Activated CD8-positive, alpha-beta T cell treated with anti-CD3 and anti-CD28 coated beads for 36 hours (primary cell): ENCODE results near the gene FANK1. TPM values are rescaled to one million over a fixed set of nuclear protein-coding genes. Genes with fewer than 3 reads are reported as not detected.
"Not testable (repeated sequence)": the region's sequence is repeated elsewhere in the genome, so short reads cannot be mapped to it uniquely, and the experiment has no call there.

Experiments
- ATAC-seq: fragments of 200-7000 bp; cut with Tn5 transposase; one replicate; pipeline ENCODE4 v1.10.0; 2021; ENCODE audit warnings: mild to moderate bottlenecking, moderate library complexity
- CTCF ChIA-PET: fragments of 350-600 bp; sonication (Branson Sonifier 250); formaldehyde crosslinking; loops from one replicate; lab custom pipeline; 2021; ENCODE audit warnings: antibody characterized with exemption; lab: Charles Lee
- POLR2A ChIA-PET: fragments of 350-600 bp; sonication (Branson Sonifier 250); formaldehyde crosslinking; loops from one replicate; lab custom pipeline; 2021; ENCODE audit warnings: antibody characterized with exemption; lab: Charles Lee
- DNase-seq: peaks from one replicate; pipeline ENCODE4 v3.0.0-alpha.2; 2020
- H3K27ac Mint-ChIP-seq: one replicate; pipeline ENCODE4 v1.8.0; 2021; ENCODE audit warnings: mild to moderate bottlenecking, mixed read lengths
- H3K27me3 Mint-ChIP-seq: one replicate; pipeline ENCODE4 v1.8.0; 2021; ENCODE audit warnings: mixed read lengths
- H3K36me3 Mint-ChIP-seq: one replicate; pipeline ENCODE4 v1.8.0; 2021; ENCODE audit warnings: low read depth, mixed read lengths
- H3K4me1 Mint-ChIP-seq: one replicate; pipeline ENCODE4 v1.8.0; 2021; ENCODE audit warnings: low read depth, mixed read lengths
- H3K4me3 Mint-ChIP-seq: one replicate; pipeline ENCODE4 v1.8.0; 2021; ENCODE audit warnings: mild to moderate bottlenecking, moderate library complexity, mixed read lengths
- H3K9me3 Mint-ChIP-seq: one replicate; pipeline ENCODE4 v1.8.0; 2021; ENCODE audit warnings: mixed read lengths
- CTCF ChIP-seq: fragments of 200-600 bp; IDR thresholded peaks from one replicate; pipeline ENCODE4 v1.8.0; 2022; ENCODE audit warnings: antibody characterized with exemption, mild to moderate bottlenecking
- intact Hi-C: fragments of 100-400 bp; cut with micrococcal nuclease; formaldehyde crosslinking; loops from one replicate; pipeline ENCODE4 v1.10.0; 2022
- total RNA-seq, 2 experiments: library from RNA; stranded (reverse); gene quantifications; one replicate each; pipeline ENCODE4 v1.2.3, GENCODE V29; 2021

FANK1 gene
- total RNA-seq, 2 experiments from 2014 or later: 0.45 to 0.58 TPM

- Mint-ChIP-seq H3K27me3 (no peaks in the 10 kb centered on the region), H3K36me3 (no peaks in the 10 kb centered on the region), H3K4me1 (no peaks in the 10 kb centered on the region), H3K4me3 (no peak overlapping the region), H3K27ac (no peak overlapping the region), H3K9me3 (peaks cover 21% of the 10 kb centered on the region)
- no peak for DNase-seq
- intact Hi-C loops: no loop called here
- no peak for TF ChIP-seq CTCF
- ChIA-PET POLR2A (no interaction called here), CTCF (no interaction called here)
- no peak for ATAC-seq
Observed at GRCh38 chr10:125955766-125956165, 59.4 kb downstream of the FANK1 start.

- no peaks in the 10 kb centered on the region for H3K36me3 Mint-ChIP-seq
- H3K4me3 Mint-ChIP-seq: no peak overlapping the region
- ChIA-PET CTCF (no interaction called here), POLR2A (no interaction called here)
- TF ChIP-seq CTCF: no peak
- no peaks in the 10 kb centered on the region for H3K9me3 Mint-ChIP-seq
- intact Hi-C loops: no loop called here
- H3K27ac Mint-ChIP-seq: no peak overlapping the region
- no peak for ATAC-seq
- no peak for DNase-seq
- no peaks in the 10 kb centered on the region for H3K4me1 Mint-ChIP-seq
- no peaks in the 10 kb centered on the region for H3K27me3 Mint-ChIP-seq
Observed at GRCh38 chr10:125961743-125962142, 65.4 kb downstream of the FANK1 start.

- Mint-ChIP-seq H3K27me3 (no peaks in the 10 kb centered on the region), H3K4me3 (no peak overlapping the region), H3K27ac (no peak overlapping the region), H3K36me3 (no peaks in the 10 kb centered on the region), H3K4me1 (no peaks in the 10 kb centered on the region), H3K9me3 (no peaks in the 10 kb centered on the region)
- ChIA-PET CTCF (no interaction called here), POLR2A (no interaction called here)
- TF ChIP-seq CTCF: no peak
- ATAC-seq (no peak), DNase-seq (no peak)
- intact Hi-C loops: no loop called here
Observed at GRCh38 chr10:125962200-125962599, 65.8 kb downstream of the FANK1 start.

- ATAC-seq (no peak), DNase-seq (no peak)
- intact Hi-C loops: no loop called here
- Mint-ChIP-seq H3K4me3 (no peak overlapping the region), H3K9me3 (no peaks in the 10 kb centered on the region), H3K27ac (no peak overlapping the region), H3K27me3 (no peaks in the 10 kb centered on the region), H3K36me3 (no peaks in the 10 kb centered on the region), H3K4me1 (no peaks in the 10 kb centered on the region)
- no peak for TF ChIP-seq CTCF
- POLR2A ChIA-PET: no interaction called here
- CTCF ChIA-PET: no interaction called here
Observed at GRCh38 chr10:125964558-125964957, 68.2 kb downstream of the FANK1 start.

- ChIA-PET POLR2A (no interaction called here), CTCF (no interaction called here)
- H3K27ac Mint-ChIP-seq: no peak overlapping the region
- no peaks in the 10 kb centered on the region for H3K36me3 Mint-ChIP-seq
- H3K4me3 Mint-ChIP-seq: no peak overlapping the region
- no peaks in the 10 kb centered on the region for H3K27me3 Mint-ChIP-seq
- DNase-seq (no peak), ATAC-seq (no peak)
- H3K4me1 Mint-ChIP-seq: no peaks in the 10 kb centered on the region
- TF ChIP-seq CTCF: no peak
- H3K9me3 Mint-ChIP-seq: peaks cover 7% of the 10 kb centered on the region
- intact Hi-C loops: no loop called here
Observed at GRCh38 chr10:125967533-125967932, 71.2 kb downstream of the FANK1 start.

- H3K27ac Mint-ChIP-seq, H3K4me1 Mint-ChIP-seq, H3K4me3 Mint-ChIP-seq, intact Hi-C loops, ATAC-seq, H3K9me3 Mint-ChIP-seq, H3K36me3 Mint-ChIP-seq, H3K27me3 Mint-ChIP-seq, CTCF ChIA-PET, POLR2A ChIA-PET, DNase-seq: not testable (repeated sequence)
Observed at GRCh38 chr10:125970077-125970630, 73.8 kb downstream of the FANK1 start.
